HCT116 (cell line): ENCODE measurements around the gene RAPGEF2. TPM values are rescaled to one million over a fixed set of nuclear protein-coding genes. Genes with fewer than 3 reads are reported as not detected.

ENCODE experiments used
- ATAC-seq: fragments of 200-7000 bp; cut with Tn5 transposase; 2 replicates; pipeline ENCODE4 v1.9.1; 2020; ENCODE audit warnings: mild to moderate bottlenecking, moderate library complexity
- BruUV-seq: library from RNA; stranded (reverse); fragments of 400-500 nt; replicated peaks from 2 replicates; lab custom pipeline; 2021; lab: Mats Ljungman, UMichigan
- CTCF ChIA-PET: fragments of 300-600 bp; sonication (Branson Sonifier 250); formaldehyde crosslinking; loops from one replicate; lab custom pipeline; 2021; ENCODE audit warnings: antibody characterized with exemption; lab: Charles Lee
- POLR2A ChIA-PET: fragments of 300-600, 350-600 bp; sonication (Branson Sonifier 250); formaldehyde crosslinking; loops from one replicate; lab custom pipeline; 2021; ENCODE audit warnings: antibody characterized with exemption; lab: Charles Lee
- RAD21 ChIA-PET, 2 experiments: fragments of 300-600 bp; sonication (Branson Sonifier 250); formaldehyde crosslinking; loops; one replicate each; lab custom pipeline; 2023; ENCODE audit warnings: low total read pairs in 2 of 2; ENCODE audit not compliant: uncharacterized antibody in 2 of 2, unreplicated experiment in 2 of 2, low non-redundant PET in 1 of 2; lab: Charles Lee
- DNase-seq: peaks from one replicate; pipeline ENCODE4 v3.0.0-alpha.2; 2010; ENCODE audit warnings: low read depth, low spot score
- H2AFZ ChIP-seq: fragments of 200-600 bp; shearing (Covaris generic), sonication (generic); 2 replicates; pipeline ENCODE4 v1.6.1; 2017; ENCODE audit warnings: low read depth, mixed run types, mixed read lengths, antibody characterized with exemption, low read length; ENCODE audit not compliant: poor library complexity, severe bottlenecking
- H3K27ac ChIP-seq: 2 replicates; pipeline ENCODE4 v1.5.1; 2012; ENCODE audit warnings: low read depth, low read length
- H3K27me3 ChIP-seq: fragments of 200-600 bp; sonication (generic); 2 replicates; pipeline ENCODE4 v1.6.1; 2016; ENCODE audit warnings: mixed run types, low read length, mixed read lengths; ENCODE audit not compliant: insufficient read depth
- H3K36me3 ChIP-seq, 2 experiments: fragments of 200-500 bp in 1 of 2; fragments of 200-600 bp in 1 of 2; sonication (Bioruptor generic) in 1 of 2; sonication (generic) in 1 of 2; 2 replicates each; pipeline versions ENCODE4 v1.5.1 to v1.6.1; 2014 to 2016; ENCODE audit warnings: low read length in 2 of 2, inconsistent platforms in 1 of 2, mixed read lengths in 1 of 2, mixed run types in 1 of 2; ENCODE audit not compliant: insufficient read depth in 2 of 2, control insufficient read depth in 1 of 2
- H3K4me1 ChIP-seq, 2 experiments: fragments of 200-600 bp in 1 of 2; sonication (generic) in 1 of 2; 2 replicates each; pipeline versions ENCODE4 v1.5.1 to v1.6.1; 2012 to 2017; ENCODE audit warnings: low read length in 2 of 2, inconsistent platforms in 1 of 2, mild to moderate bottlenecking in 1 of 2, mixed read lengths in 1 of 2, mixed run types in 1 of 2, moderate library complexity in 1 of 2; ENCODE audit not compliant: insufficient read depth in 2 of 2, control insufficient read depth in 1 of 2
- H3K4me2 ChIP-seq: fragments of 200-600 bp; sonication (generic); 2 replicates; pipeline ENCODE4 v1.6.1; 2017; ENCODE audit warnings: mixed run types, low read length, mixed read lengths
- H3K4me3 ChIP-seq, 2 experiments: fragments of 200-600 bp in 1 of 2; sonication (generic) in 1 of 2; replicated peaks in 1 of 2; 2 replicates each; pipeline ENCODE4 v1.5.1; 2011 to 2016; ENCODE audit warnings: low read length in 2 of 2, control low read depth in 1 of 2, low read depth in 1 of 2, mild to moderate bottlenecking in 1 of 2, mixed read lengths in 1 of 2, mixed run types in 1 of 2
- H3K79me2 ChIP-seq: fragments of 200-600 bp; sonication (generic); 2 replicates; pipeline ENCODE4 v1.6.1; 2017; ENCODE audit warnings: mild to moderate bottlenecking, mixed run types, low read length, moderate library complexity, mixed read lengths; ENCODE audit not compliant: insufficient read depth
- H3K9ac ChIP-seq: fragments of 200-600 bp; sonication (generic); 2 replicates; pipeline ENCODE4 v1.6.1; 2016; ENCODE audit warnings: low read length, mixed read lengths
- H3K9me2 ChIP-seq: fragments of 200-600 bp; sonication (generic), shearing (Covaris generic); 2 replicates; pipeline ENCODE4 v1.6.1; 2017; ENCODE audit warnings: mixed run types, mild to moderate bottlenecking, moderate library complexity; ENCODE audit not compliant: insufficient read depth
- H3K9me3 ChIP-seq, 2 experiments: fragments of 200-500 bp in 1 of 2; fragments of 200-600 bp in 1 of 2; sonication (Bioruptor generic) in 1 of 2; sonication (generic) in 1 of 2; 2 replicates each; pipeline ENCODE4 v1.6.1; 2014 to 2017; ENCODE audit warnings: low read length in 2 of 2, mixed read lengths in 2 of 2, inconsistent platforms in 1 of 2, low read depth in 1 of 2, mild to moderate bottlenecking in 1 of 2, mixed run types in 1 of 2, moderate library complexity in 1 of 2; ENCODE audit not compliant: control insufficient read depth in 1 of 2, insufficient read depth in 1 of 2
- H4K20me1 ChIP-seq: fragments of 200-600 bp; sonication (generic), shearing (Covaris generic); 2 replicates; pipeline ENCODE4 v1.6.1; 2017; ENCODE audit warnings: mixed run types, mild to moderate bottlenecking, moderate library complexity; ENCODE audit not compliant: insufficient read depth
- CEBPB ChIP-seq: IDR thresholded peaks from 2 replicates; pipeline ENCODE4 v1.6.1; 2012; ENCODE audit warnings: low read depth
- CTCF ChIP-seq, 3 experiments: fragments of 200-600 bp in 1 of 3; sonication (generic) in 1 of 3; IDR thresholded peaks in 2 of 3; conservative IDR thresholded peaks in 1 of 3; 2 replicates each; pipeline ENCODE4 v1.5.1; 2012 to 2017; ENCODE audit warnings: low read depth in 2 of 3, low read length in 2 of 3, antibody characterized with exemption in 1 of 3, borderline replicate concordance in 1 of 3, control low read depth in 1 of 3, mild to moderate bottlenecking in 1 of 3, mixed read lengths in 1 of 3, mixed run types in 1 of 3, moderate library complexity in 1 of 3; ENCODE audit not compliant: insufficient read depth in 1 of 3
- EZH2phosphoT487 ChIP-seq: fragments of 200-600 bp; IDR thresholded peaks from 2 replicates; pipeline ENCODE4 v1.6.1; 2018; ENCODE audit warnings: antibody characterized with exemption, borderline replicate concordance
- POLR2AphosphoS5 ChIP-seq: IDR thresholded peaks from 2 replicates; pipeline ENCODE4 v1.6.1; 2011; ENCODE audit warnings: mild to moderate bottlenecking, low read depth, low read length, moderate library complexity
- SIN3A ChIP-seq: IDR thresholded peaks from 2 replicates; pipeline ENCODE4 v1.6.1; 2012; ENCODE audit warnings: low read depth
- ZBTB33 ChIP-seq: IDR thresholded peaks from 2 replicates; pipeline ENCODE4 v1.6.1; 2011; ENCODE audit warnings: mild to moderate bottlenecking, low read length, moderate library complexity; ENCODE audit not compliant: insufficient replicate concordance; ENCODE audit errors: extremely low read depth
- ZFX ChIP-seq: fragments of 450-650 bp; IDR thresholded peaks from 2 replicates; pipeline ENCODE4 v1.6.1; 2017
- intact Hi-C: fragments of 100-400 bp; cut with micrococcal nuclease; formaldehyde crosslinking; loops from 2 replicates; pipeline ENCODE4 v1.10.0; 2022
- total RNA-seq: library from RNA; stranded (reverse); gene quantifications from one replicate; pipeline ENCODE4 v1.2.1, GENCODE V29; 2021; ENCODE audit not compliant: unreplicated experiment

RAPGEF2 gene
- total RNA-seq, 1 experiment from 2014 or later = 21.2 TPM

- intact Hi-C loops = no loop called here
- RAD21 ChIA-PET = no interaction called here
- CTCF ChIA-PET = no interaction called here
- Histone ChIP-seq H3K9me3 (no peaks in the 10 kb centered on the region), H3K27me3 (no peaks in the 10 kb centered on the region), H3K27ac (no peak overlapping the region), H3K36me3 (no peaks in the 10 kb centered on the region), H3K79me2 (no peaks in the 10 kb centered on the region), H3K9ac (no peak overlapping the region), H3K4me3 (no peak overlapping the region), H3K9me2 (no peaks in the 10 kb centered on the region), H2AFZ (no peak overlapping the region), H3K4me1 (no peaks in the 10 kb centered on the region), H3K4me2 (no peak overlapping the region), H4K20me1 (no peaks in the 10 kb centered on the region)
- ATAC-seq (no peak), DNase-seq (no peak)
- TF ChIP-seq SIN3A (no peak), CEBPB (no peak), POLR2AphosphoS5 (no peak), ZBTB33 (no peak), CTCF (IDR thresholded peaks at IDR 0.05 in 2 of 3, conservative IDR thresholded peaks at IDR 0.05 in 1 of 3; ENCODE audit: borderline replicate concordance in 1 of 3, insufficient read depth in 1 of 3, low read depth in 2 of 3, low read length in 2 of 3) (no peak), EZH2phosphoT487 (no peak), ZFX (no peak)
- POLR2A ChIA-PET = no interaction called here
- BruUV-seq = no TSS peak
Observed at GRCh38 chr4:159220353-159220752, 117.5 kb downstream of the RAPGEF2 start.
